Astrocyte (in vitro differentiated cells and primary cell): Measurements from ENCODE around the gene PCGF5. TPM values are rescaled to one million over a fixed set of nuclear protein-coding genes. Genes with fewer than 3 reads are reported as not detected.

Experiments used
- DNase-seq: peaks from one replicate; pipeline ENCODE4 v3.0.0-alpha.2; 2010; ENCODE audit warnings: low read depth
- FAIRE-seq: peaks from 2 replicates; lab custom pipeline; 2011; peaks lifted over from hg19 to GRCh38; lab: Jason Lieb, UNC
- H2AFZ ChIP-seq: 2 replicates; pipeline ENCODE4 v1.6.0; 2012; ENCODE audit warnings: low read depth, low read length, inconsistent platforms
- H3K27ac ChIP-seq: 2 replicates; pipeline ENCODE4 v1.5.1; 2011; ENCODE audit warnings: low read depth, low read length, inconsistent platforms
- H3K27me3 ChIP-seq: 2 replicates; pipeline ENCODE4 v1.6.0; 2011; ENCODE audit warnings: low read length, inconsistent platforms; ENCODE audit not compliant: insufficient read depth
- H3K36me3 ChIP-seq: 2 replicates; pipeline ENCODE4 v1.5.1; 2011; ENCODE audit warnings: low read length, inconsistent platforms; ENCODE audit not compliant: insufficient read depth
- H3K4me1 ChIP-seq: 2 replicates; pipeline ENCODE4 v1.5.1; 2011; ENCODE audit warnings: low read length, inconsistent platforms; ENCODE audit not compliant: insufficient read depth
- H3K4me2 ChIP-seq: 2 replicates; pipeline ENCODE4 v1.6.0; 2012; ENCODE audit warnings: low read length, inconsistent platforms
- H3K4me3 ChIP-seq: 2 replicates; pipeline ENCODE4 v1.5.1; 2011; ENCODE audit warnings: low read depth, mild to moderate bottlenecking, low read length, inconsistent platforms; ENCODE audit not compliant: insufficient read depth
- H3K79me2 ChIP-seq: 2 replicates; pipeline ENCODE4 v1.6.0; 2012; ENCODE audit warnings: mild to moderate bottlenecking, low read length, inconsistent platforms; ENCODE audit not compliant: insufficient read depth
- H3K9ac ChIP-seq: 2 replicates; pipeline ENCODE4 v1.6.0; 2012; ENCODE audit warnings: mild to moderate bottlenecking, low read length, inconsistent platforms
- H3K9me3 ChIP-seq: 2 replicates; pipeline ENCODE4 v1.5.1; 2012; ENCODE audit warnings: low read depth, mild to moderate bottlenecking, low read length, inconsistent platforms; ENCODE audit not compliant: insufficient read depth
- H4K20me1 ChIP-seq: 2 replicates; pipeline ENCODE4 v1.6.0; 2012; ENCODE audit warnings: low read length, inconsistent platforms; ENCODE audit not compliant: insufficient read depth
- H3K27ac Mint-ChIP-seq: one replicate; pipeline ENCODE4 v1.8.0; 2021; ENCODE audit warnings: mild to moderate bottlenecking, mixed read lengths; ENCODE audit not compliant: unreplicated experiment
- H3K27me3 Mint-ChIP-seq: one replicate; pipeline ENCODE4 v1.8.0; 2021; ENCODE audit warnings: low read depth, mixed read lengths; ENCODE audit not compliant: unreplicated experiment
- H3K36me3 Mint-ChIP-seq: one replicate; pipeline ENCODE4 v1.8.0; 2021; ENCODE audit warnings: low read depth, mixed read lengths; ENCODE audit not compliant: unreplicated experiment
- H3K4me1 Mint-ChIP-seq: one replicate; pipeline ENCODE4 v1.8.0; 2021; ENCODE audit warnings: low read depth, mixed read lengths; ENCODE audit not compliant: unreplicated experiment
- H3K4me3 Mint-ChIP-seq: one replicate; pipeline ENCODE4 v1.8.0; 2021; ENCODE audit warnings: mild to moderate bottlenecking, moderate library complexity, mixed read lengths; ENCODE audit not compliant: unreplicated experiment
- H3K9me3 Mint-ChIP-seq: one replicate; pipeline ENCODE4 v1.8.0; 2021; ENCODE audit warnings: mild to moderate bottlenecking, mixed read lengths; ENCODE audit not compliant: unreplicated experiment
- CTCF ChIP-seq: IDR thresholded peaks from 2 replicates; pipeline ENCODE4 v1.5.1; 2011; ENCODE audit warnings: low read depth, mild to moderate bottlenecking, inconsistent platforms, low read length, moderate library complexity; ENCODE audit not compliant: insufficient read depth
- EZH2 ChIP-seq: IDR thresholded peaks from 2 replicates; pipeline ENCODE4 v1.6.1; 2012; ENCODE audit warnings: mild to moderate bottlenecking, low read length, inconsistent platforms; ENCODE audit not compliant: insufficient read depth
- total RNA-seq: library from RNA; stranded (reverse); gene quantifications from 2 replicates; pipeline ENCODE4 v1.2.1, GENCODE V29; 2021

Gene PCGF5
- total RNA-seq, 1 donor from 2014 or later, result 31.5 TPM

- Histone ChIP-seq H4K20me1 (no peaks in the 10 kb centered on the region), H2AFZ (no peak overlapping the region), H3K9ac (no peak overlapping the region), H3K4me3 (no peak overlapping the region), H3K79me2 (no peaks in the 10 kb centered on the region), H3K36me3 (no peaks in the 10 kb centered on the region), H3K9me3 (peaks cover 4% of the 10 kb centered on the region), H3K27me3 (no peaks in the 10 kb centered on the region), H3K4me2 (no peak overlapping the region), H3K4me1 (no peaks in the 10 kb centered on the region), H3K27ac (no peak overlapping the region)
- no peak for FAIRE-seq
- H3K27me3 Mint-ChIP-seq, result peaks cover 3% of the 10 kb centered on the region
- H3K4me3 Mint-ChIP-seq, result no peak overlapping the region
- H3K9me3 Mint-ChIP-seq, result peaks cover 7% of the 10 kb centered on the region
- no peaks in the 10 kb centered on the region for H3K36me3 Mint-ChIP-seq
- H3K27ac Mint-ChIP-seq, result no peak overlapping the region
- no peaks in the 10 kb centered on the region for H3K4me1 Mint-ChIP-seq
- TF ChIP-seq CTCF, result no peak
- no peak for TF ChIP-seq EZH2
- no peak for DNase-seq
Observed at GRCh38 chr10:91328320-91328984, 108.0 kb downstream of the PCGF5 start.

Other genes starting within 250 kb of the PCGF5 start
- 11.9 and 15.4 TPM in 2 replicates for gene HECTD2, start 189.7 kb downstream of the PCGF5 start, total RNA-seq